Measurements from ENCODE around the gene ARSG. TPM values are rescaled to one million over a fixed set of nuclear protein-coding genes. Genes with fewer than 3 reads are reported as not detected.

Gene ARSG
- total and polyA plus RNA-seq, 2 of the 13 experiments (the other 11 are each of a cell fraction or from before 2014, with no cell fraction given) = 3.7 to 15.2 TPM

DNA sequence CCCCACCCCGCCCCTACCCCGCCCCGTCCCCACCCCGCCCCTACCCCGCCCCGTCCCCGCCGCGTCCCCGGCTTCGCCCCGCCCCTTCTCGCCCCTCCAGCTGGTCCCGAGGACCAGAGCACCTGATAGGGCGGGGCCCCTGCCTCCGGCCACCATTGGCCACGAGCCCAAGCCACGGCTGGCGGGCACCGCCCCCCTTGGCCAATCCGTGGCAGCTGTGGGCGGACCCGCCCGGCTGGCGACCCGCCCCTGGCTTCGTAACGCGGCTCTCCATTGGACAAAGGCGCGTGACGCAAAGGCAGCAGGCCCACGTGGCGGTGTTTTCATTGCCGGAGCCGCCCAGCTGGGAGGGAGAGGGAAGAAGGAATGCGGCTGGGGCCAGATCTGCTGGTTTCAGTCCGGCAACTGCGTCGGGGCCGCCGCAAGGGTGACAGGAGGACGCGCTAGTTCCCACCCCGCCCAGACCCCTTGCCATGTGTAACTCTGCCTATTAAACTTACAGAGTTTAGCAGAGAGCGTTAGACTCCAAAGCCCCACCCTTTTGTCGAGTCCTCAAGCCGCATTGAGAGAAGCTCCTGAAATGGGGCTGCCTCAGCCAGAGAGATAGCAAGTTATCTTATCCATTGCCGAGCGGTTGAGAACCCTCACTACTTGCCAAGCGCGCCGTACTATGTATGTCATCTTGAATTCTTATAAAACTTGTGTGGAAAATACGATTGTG lies 166.4 kb downstream of the ARSG start (continued):
- TF ChIP-seq, protein P1, sequence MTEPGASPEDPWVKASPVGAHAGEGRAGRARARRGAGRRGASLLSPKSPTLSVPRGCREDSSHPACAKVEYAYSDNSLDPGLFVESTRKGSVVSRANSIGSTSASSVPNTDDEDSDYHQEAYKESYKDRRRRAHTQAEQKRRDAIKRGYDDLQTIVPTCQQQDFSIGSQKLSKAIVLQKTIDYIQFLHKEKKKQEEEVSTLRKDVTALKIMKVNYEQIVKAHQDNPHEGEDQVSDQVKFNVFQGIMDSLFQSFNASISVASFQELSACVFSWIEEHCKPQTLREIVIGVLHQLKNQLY (CRISPR knock-in tag; IDR thresholded peaks at IDR 0.05) = no peak; the same call in 1 of the 2 replicates
- TF ChIP-seq ZNF350 (CRISPR knock-in tag; IDR thresholded peaks at IDR 0.05; ENCODE audit: borderline replicate concordance, low read depth) = peak; percentile 87
- TF ChIP-seq, protein P2, sequence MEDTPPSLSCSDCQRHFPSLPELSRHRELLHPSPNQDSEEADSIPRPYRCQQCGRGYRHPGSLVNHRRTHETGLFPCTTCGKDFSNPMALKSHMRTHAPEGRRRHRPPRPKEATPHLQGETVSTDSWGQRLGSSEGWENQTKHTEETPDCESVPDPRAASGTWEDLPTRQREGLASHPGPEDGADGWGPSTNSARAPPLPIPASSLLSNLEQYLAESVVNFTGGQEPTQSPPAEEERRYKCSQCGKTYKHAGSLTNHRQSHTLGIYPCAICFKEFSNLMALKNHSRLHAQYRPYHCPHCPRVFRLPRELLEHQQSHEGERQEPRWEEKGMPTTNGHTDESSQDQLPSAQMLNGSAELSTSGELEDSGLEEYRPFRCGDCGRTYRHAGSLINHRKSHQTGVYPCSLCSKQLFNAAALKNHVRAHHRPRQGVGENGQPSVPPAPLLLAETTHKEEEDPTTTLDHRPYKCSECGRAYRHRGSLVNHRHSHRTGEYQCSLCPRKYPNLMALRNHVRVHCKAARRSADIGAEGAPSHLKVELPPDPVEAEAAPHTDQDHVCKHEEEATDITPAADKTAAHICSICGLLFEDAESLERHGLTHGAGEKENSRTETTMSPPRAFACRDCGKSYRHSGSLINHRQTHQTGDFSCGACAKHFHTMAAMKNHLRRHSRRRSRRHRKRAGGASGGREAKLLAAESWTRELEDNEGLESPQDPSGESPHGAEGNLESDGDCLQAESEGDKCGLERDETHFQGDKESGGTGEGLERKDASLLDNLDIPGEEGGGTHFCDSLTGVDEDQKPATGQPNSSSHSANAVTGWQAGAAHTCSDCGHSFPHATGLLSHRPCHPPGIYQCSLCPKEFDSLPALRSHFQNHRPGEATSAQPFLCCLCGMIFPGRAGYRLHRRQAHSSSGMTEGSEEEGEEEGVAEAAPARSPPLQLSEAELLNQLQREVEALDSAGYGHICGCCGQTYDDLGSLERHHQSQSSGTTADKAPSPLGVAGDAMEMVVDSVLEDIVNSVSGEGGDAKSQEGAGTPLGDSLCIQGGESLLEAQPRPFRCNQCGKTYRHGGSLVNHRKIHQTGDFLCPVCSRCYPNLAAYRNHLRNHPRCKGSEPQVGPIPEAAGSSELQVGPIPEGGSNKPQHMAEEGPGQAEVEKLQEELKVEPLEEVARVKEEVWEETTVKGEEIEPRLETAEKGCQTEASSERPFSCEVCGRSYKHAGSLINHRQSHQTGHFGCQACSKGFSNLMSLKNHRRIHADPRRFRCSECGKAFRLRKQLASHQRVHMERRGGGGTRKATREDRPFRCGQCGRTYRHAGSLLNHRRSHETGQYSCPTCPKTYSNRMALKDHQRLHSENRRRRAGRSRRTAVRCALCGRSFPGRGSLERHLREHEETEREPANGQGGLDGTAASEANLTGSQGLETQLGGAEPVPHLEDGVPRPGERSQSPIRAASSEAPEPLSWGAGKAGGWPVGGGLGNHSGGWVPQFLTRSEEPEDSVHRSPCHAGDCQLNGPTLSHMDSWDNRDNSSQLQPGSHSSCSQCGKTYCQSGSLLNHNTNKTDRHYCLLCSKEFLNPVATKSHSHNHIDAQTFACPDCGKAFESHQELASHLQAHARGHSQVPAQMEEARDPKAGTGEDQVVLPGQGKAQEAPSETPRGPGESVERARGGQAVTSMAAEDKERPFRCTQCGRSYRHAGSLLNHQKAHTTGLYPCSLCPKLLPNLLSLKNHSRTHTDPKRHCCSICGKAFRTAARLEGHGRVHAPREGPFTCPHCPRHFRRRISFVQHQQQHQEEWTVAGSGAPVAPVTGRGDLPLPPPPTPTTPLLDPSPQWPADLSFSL (CRISPR knock-in tag; IDR thresholded peaks at IDR 0.05) = no peak
- no peak for TF ChIP-seq SRSF9 (IDR thresholded peaks at IDR 0.05; ENCODE audit: borderline replicate concordance, insufficient read depth, low read depth, low read length, poor library complexity, severe bottlenecking)
- TF ChIP-seq ZNF737 (CRISPR knock-in tag; IDR thresholded peaks at IDR 0.05; ENCODE audit: borderline replicate concordance) = no peak
- TF ChIP-seq EHMT2 (IDR thresholded peaks at IDR 0.05; ENCODE audit: borderline replicate concordance, low read depth, low read length) = no peak
- no peak for TF ChIP-seq KAT2B (IDR thresholded peaks at IDR 0.05; ENCODE audit: borderline replicate concordance, low read depth, low read length)
- TF ChIP-seq MATR3 (CRISPR knock-in tag; IDR thresholded peaks at IDR 0.05) = no peak
- TF ChIP-seq, protein P3, sequence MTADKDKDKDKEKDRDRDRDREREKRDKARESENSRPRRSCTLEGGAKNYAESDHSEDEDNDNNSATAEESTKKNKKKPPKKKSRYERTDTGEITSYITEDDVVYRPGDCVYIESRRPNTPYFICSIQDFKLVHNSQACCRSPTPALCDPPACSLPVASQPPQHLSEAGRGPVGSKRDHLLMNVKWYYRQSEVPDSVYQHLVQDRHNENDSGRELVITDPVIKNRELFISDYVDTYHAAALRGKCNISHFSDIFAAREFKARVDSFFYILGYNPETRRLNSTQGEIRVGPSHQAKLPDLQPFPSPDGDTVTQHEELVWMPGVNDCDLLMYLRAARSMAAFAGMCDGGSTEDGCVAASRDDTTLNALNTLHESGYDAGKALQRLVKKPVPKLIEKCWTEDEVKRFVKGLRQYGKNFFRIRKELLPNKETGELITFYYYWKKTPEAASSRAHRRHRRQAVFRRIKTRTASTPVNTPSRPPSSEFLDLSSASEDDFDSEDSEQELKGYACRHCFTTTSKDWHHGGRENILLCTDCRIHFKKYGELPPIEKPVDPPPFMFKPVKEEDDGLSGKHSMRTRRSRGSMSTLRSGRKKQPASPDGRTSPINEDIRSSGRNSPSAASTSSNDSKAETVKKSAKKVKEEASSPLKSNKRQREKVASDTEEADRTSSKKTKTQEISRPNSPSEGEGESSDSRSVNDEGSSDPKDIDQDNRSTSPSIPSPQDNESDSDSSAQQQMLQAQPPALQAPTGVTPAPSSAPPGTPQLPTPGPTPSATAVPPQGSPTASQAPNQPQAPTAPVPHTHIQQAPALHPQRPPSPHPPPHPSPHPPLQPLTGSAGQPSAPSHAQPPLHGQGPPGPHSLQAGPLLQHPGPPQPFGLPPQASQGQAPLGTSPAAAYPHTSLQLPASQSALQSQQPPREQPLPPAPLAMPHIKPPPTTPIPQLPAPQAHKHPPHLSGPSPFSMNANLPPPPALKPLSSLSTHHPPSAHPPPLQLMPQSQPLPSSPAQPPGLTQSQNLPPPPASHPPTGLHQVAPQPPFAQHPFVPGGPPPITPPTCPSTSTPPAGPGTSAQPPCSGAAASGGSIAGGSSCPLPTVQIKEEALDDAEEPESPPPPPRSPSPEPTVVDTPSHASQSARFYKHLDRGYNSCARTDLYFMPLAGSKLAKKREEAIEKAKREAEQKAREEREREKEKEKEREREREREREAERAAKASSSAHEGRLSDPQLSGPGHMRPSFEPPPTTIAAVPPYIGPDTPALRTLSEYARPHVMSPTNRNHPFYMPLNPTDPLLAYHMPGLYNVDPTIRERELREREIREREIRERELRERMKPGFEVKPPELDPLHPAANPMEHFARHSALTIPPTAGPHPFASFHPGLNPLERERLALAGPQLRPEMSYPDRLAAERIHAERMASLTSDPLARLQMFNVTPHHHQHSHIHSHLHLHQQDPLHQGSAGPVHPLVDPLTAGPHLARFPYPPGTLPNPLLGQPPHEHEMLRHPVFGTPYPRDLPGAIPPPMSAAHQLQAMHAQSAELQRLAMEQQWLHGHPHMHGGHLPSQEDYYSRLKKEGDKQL (CRISPR knock-in tag; IDR thresholded peaks at IDR 0.05; ENCODE audit: low read depth) = no peak
- TF ChIP-seq, protein P4, sequence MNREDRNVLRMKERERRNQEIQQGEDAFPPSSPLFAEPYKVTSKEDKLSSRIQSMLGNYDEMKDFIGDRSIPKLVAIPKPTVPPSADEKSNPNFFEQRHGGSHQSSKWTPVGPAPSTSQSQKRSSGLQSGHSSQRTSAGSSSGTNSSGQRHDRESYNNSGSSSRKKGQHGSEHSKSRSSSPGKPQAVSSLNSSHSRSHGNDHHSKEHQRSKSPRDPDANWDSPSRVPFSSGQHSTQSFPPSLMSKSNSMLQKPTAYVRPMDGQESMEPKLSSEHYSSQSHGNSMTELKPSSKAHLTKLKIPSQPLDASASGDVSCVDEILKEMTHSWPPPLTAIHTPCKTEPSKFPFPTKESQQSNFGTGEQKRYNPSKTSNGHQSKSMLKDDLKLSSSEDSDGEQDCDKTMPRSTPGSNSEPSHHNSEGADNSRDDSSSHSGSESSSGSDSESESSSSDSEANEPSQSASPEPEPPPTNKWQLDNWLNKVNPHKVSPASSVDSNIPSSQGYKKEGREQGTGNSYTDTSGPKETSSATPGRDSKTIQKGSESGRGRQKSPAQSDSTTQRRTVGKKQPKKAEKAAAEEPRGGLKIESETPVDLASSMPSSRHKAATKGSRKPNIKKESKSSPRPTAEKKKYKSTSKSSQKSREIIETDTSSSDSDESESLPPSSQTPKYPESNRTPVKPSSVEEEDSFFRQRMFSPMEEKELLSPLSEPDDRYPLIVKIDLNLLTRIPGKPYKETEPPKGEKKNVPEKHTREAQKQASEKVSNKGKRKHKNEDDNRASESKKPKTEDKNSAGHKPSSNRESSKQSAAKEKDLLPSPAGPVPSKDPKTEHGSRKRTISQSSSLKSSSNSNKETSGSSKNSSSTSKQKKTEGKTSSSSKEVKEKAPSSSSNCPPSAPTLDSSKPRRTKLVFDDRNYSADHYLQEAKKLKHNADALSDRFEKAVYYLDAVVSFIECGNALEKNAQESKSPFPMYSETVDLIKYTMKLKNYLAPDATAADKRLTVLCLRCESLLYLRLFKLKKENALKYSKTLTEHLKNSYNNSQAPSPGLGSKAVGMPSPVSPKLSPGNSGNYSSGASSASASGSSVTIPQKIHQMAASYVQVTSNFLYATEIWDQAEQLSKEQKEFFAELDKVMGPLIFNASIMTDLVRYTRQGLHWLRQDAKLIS (CRISPR knock-in tag; IDR thresholded peaks at IDR 0.05) = no peak
